GM18861 (cell line): ENCODE results near the gene SPPL2A.
"Not testable (repeated sequence)": the region's sequence is repeated elsewhere in the genome, so short reads cannot be mapped to it uniquely, and the experiment has no call there.

Experiments used
- ATAC-seq: cut with Tn5 transposase; IDR thresholded peaks from one replicate; pipeline ENCODE4 v1.9.1; 2021; ENCODE audit not compliant: unreplicated experiment

The SPPL2A gene, protein sequence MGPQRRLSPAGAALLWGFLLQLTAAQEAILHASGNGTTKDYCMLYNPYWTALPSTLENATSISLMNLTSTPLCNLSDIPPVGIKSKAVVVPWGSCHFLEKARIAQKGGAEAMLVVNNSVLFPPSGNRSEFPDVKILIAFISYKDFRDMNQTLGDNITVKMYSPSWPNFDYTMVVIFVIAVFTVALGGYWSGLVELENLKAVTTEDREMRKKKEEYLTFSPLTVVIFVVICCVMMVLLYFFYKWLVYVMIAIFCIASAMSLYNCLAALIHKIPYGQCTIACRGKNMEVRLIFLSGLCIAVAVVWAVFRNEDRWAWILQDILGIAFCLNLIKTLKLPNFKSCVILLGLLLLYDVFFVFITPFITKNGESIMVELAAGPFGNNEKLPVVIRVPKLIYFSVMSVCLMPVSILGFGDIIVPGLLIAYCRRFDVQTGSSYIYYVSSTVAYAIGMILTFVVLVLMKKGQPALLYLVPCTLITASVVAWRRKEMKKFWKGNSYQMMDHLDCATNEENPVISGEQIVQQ

GRCh38 chr15:50765195-50765967 lies at the start of gene SPPL2A:
Gene SPPL2A (minus strand): TSS chr15:50765706. CDS start chr15:50765533, 173 bp downstream.
- peak; percentile 82 for ATAC-seq

DNA sequence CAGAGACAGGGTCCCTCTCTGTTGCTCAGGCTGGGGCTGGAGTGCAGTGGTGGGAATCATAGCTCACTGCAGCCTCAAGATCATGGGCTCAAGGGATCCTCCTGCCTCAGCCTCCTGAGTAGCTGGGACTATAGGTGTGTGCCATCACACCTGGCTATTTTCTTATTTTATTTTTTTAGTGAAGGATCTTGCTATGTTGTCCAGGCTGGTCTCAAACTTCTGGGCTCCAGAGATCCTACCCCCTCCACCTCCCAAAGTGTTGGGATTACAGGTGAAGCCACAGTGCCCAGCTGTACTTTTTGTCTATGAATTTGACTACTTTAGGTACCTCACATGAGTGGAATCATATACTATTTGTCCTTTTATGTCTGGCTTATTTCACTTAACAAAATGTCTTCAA lies 49.1 kb upstream of the SPPL2A start:
- ATAC-seq: no peak

DNA sequence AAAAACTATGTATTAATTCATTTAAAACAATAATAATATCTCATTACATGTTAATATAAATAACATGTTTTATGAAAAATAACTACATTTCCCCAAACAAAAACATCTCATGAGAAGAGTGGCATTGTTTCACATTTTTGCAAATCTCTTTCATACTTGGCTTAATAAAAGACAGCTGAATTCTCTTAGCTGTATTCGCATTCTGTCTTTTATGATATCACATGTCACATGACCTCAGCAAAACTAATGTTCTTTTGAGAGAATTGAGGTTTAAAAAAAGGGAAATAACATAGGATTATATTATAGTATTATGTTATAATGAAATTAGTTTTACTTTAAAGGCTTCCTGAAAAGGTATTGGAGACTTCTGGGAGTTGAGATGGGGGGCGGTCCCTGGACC lies 48.4 kb upstream of the SPPL2A start:
- no peak for ATAC-seq

- ATAC-seq: no peak
Observed at GRCh38 chr15:50813089-50813488, 47.6 kb upstream of the SPPL2A start.

DNA sequence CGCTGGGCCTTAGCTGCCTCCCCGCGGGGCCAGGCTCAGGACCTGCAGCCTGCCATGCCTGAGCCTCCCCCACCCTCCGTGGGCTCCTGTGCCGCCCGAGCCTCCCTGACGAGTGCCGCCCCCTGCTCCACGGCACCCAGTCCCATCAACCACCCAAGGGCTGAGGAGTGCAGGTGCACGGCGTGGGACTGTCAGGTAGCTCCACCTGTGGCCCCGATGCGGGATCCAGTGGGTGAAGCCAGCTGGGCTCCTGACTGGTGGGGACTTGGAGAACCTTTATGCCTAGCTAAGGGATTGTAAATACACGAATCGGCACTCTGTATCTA lies 46.6 kb upstream of the SPPL2A start:
- ATAC-seq: not testable (repeated sequence)

- ATAC-seq: not testable (repeated sequence)
Observed at GRCh38 chr15:50811461-50812180, 46.1 kb upstream of the SPPL2A start.

GRCh38 chr15:50810128-50810527 lies 44.6 kb upstream of the SPPL2A start:
- ATAC-seq: no peak

- no peak for ATAC-seq
Observed at GRCh38 chr15:50808728-50809127, 43.2 kb upstream of the SPPL2A start.

GRCh38 chr15:50803479-50804180 lies 38.1 kb upstream of the SPPL2A start:
- no peak for ATAC-seq

DNA sequence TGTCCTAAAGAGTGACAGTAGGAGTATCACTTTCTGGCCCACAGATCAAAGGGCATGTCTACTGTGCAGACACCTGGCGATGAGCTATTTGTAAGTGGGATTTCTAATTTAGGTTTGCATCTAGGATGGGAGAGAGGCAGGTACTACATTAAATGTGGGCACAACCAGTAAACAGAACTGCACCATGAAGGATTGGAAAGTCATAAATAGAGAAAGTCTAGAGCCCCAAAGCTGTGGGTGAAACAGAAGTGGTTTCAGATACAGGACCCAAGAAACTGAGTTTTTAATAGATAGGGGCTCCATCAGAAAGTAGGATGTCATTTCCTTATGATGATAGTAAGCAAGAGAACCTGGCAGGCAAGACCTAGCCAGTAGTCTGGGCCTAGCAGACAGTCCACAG lies 35.2 kb upstream of the SPPL2A start:
- no peak for ATAC-seq

DNA sequence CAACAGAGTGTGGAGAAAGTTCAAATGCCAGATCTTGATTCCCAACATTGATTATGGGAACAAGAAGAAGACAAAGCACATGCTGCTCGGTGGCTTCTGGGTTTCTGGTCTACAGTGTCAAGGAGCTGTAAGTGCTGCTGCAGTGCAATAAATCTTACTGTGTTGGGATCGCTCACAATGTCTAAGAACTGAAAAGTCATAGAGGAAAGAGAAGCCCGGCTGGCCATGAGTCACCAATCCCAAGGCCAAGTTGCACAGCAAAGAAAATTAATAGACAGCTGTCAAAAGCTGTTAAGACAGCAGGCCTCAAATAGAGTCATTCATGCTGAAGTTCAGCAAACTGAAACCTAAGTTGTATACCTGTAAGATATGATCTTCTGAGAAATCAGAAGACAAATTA lies 33.2 kb upstream of the SPPL2A start:
- ATAC-seq: no peak

DNA sequence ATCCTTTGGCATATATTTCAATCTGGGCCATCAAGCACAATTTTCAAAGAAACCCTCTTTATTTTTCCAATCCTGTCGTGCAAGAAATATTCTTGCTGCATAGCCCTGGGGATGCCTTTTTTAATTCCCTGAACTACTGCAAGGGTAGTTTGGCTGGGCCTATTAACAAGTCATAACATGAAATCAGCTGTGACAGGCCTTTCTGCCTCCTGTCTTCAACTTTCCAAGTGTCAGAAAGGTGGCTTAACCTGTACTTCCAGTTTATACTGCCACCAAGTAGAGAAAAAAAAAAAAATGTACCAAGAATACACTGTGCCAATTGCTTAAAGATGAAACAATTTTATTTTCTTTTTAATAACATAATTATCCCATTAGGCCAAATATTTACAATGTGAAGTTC lies 32.4 kb upstream of the SPPL2A start:
- no peak for ATAC-seq

DNA sequence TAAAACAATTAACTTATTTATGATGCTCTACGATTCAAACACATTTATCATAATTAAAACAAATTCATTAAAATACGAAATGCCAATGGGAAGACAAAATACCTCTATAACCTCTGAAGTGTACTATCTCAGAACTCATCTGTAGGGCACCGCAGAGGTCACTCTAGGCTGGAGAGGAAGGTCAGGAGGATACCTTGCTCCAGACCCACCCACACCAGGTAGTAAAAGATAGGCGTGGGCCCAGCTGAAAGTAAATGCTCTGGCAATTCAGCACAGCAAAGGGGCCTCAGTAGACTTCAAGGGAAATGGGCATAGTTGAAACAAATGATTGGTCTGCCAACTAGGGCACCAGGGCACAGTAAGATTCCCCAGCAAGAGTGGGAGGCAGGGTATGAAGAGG lies 26.0 kb upstream of the SPPL2A start:
- ATAC-seq: no peak

DNA sequence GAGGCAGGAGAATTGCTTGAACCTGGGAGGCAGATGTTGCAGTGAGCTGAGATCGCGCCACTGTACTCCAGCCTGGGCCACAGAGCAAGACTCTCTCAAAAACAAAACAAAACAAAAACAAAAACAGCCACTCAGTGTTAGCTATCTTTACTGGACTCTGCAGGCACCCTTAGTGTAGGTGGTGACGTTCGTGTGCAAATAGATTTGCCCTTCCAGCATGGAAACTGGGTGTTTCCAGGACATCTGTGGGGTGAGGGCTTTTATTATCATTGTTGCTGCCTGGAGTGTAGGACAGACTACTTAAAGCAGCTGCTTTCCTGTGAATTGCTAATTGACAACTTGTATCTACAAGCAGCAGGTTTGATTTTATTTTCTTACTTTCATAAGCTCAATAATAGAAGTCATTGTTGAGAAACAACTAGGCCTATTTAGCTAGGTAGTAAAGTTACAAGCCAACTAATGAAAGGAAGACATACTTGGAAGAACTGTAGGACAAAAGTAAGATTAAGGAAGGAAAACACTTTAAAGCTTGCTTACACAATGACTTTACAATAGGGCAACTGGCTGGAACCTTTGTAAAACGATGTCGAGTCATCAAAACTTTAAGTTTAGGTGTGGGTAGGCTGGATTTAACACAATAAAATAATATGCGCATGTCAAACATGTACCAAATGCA lies 25.4 kb upstream of the SPPL2A start:
- ATAC-seq: no peak

- ATAC-seq: no peak
Observed at GRCh38 chr15:50786871-50787270, 21.4 kb upstream of the SPPL2A start.

GRCh38 chr15:50786438-50786837 lies 20.9 kb upstream of the SPPL2A start:
- no peak for ATAC-seq

DNA sequence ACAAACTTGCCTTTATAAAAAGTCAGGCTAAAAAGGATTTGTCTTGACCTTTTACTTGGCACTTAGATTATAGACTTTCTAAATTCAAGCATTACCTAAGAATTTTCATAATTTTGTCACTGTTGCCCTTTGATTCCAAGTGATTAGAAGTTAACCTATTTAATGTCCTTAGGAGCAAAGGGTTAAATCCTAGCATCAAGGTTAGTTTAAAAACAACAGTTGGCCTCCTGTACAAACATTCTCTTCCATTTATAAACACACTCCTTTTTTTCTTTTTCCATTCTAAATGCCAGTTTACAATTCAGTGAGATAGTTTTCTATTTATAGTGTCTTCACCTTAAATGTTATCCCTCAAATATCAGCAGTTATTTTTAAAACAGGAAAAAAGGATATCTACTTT lies 18.4 kb upstream of the SPPL2A start:
- ATAC-seq: no peak

- ATAC-seq: no peak
Observed at GRCh38 chr15:50783411-50783810, 17.9 kb upstream of the SPPL2A start.

GRCh38 chr15:50778086-50778485 lies 12.6 kb upstream of the SPPL2A start:
- no peak for ATAC-seq

DNA sequence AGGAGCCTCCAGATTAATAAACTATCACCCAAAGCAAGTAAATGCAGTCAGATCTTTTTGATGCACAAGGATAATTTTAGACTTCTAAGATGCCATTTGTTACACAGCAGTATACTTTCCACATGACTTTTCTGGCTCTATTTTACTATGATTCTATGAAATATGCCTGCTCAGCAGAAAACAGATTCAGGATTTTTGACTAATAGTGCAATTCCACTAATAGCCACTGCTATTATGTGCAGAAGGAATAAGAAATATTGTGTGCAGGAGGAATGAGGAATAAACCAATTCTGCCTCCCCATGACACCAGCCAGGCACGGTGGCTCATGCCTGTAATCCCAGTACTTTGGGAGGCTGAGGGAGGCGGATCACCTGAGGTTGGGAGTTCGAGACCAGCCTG lies 11.5 kb upstream of the SPPL2A start:
- no peak for ATAC-seq
